22Rv1 (cell line): ENCODE measurements around the gene SRPK1.

Source experiments
- H3K27ac ChIP-seq: fragments of 450-650 bp; 2 replicates; pipeline ENCODE4 v1.5.1; 2017
- ZFX ChIP-seq: fragments of 450-650 bp; IDR thresholded peaks from 2 replicates; pipeline ENCODE4 v1.6.1; 2017; ENCODE audit warnings: antibody characterized with exemption, borderline replicate concordance
- TF ChIP-seq, protein P1 (sequence below): fragments of 450-650 bp; IDR thresholded peaks from 2 replicates; pipeline ENCODE4 v1.5.1; 2017; ENCODE audit warnings: mild to moderate bottlenecking

SRPK1 gene

DNA sequence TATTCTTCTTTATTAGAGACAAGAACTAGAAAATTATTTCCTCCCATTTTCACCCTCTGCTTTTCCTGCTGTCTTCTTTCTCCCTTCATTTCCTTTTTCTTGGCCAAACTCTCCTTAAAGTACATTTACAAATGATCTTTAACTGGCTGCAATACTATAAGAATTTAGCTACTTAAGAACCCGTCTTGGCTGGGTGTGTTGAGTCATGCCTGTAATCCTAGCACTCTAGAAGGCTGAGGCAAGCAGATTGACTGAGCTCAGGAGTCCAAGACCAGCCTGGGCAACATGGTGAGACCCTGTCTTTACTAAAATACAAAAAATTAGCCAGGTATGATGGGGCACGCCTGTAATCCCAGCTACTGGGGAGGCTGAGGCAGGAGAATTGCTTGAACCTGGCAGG is 39.3 kb upstream of the SRPK1 start:
- H3K27ac ChIP-seq: no peak overlapping the region
- TF ChIP-seq, protein P1, sequence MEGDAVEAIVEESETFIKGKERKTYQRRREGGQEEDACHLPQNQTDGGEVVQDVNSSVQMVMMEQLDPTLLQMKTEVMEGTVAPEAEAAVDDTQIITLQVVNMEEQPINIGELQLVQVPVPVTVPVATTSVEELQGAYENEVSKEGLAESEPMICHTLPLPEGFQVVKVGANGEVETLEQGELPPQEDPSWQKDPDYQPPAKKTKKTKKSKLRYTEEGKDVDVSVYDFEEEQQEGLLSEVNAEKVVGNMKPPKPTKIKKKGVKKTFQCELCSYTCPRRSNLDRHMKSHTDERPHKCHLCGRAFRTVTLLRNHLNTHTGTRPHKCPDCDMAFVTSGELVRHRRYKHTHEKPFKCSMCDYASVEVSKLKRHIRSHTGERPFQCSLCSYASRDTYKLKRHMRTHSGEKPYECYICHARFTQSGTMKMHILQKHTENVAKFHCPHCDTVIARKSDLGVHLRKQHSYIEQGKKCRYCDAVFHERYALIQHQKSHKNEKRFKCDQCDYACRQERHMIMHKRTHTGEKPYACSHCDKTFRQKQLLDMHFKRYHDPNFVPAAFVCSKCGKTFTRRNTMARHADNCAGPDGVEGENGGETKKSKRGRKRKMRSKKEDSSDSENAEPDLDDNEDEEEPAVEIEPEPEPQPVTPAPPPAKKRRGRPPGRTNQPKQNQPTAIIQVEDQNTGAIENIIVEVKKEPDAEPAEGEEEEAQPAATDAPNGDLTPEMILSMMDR: no peak
- TF ChIP-seq ZFX: no peak

DNA sequence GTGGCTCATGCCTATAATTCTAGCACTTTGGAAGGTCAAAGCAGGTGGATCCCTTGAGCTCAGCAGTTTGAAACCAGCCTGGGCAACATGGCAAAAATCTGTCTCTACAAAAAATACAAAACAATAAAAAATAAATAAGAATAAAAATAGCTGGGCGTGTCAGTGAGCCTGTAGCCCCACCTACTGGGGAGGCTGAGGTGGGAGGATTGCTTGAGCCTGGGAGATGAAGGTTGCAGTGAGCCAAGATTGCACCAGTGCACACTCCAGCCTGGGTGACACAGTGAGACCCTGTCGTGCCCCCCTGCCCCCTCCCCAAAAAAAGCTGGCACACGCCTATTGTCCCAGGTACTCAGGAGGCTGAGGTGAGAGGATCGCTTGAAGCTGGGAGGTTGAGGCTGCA is 35.1 kb upstream of the SRPK1 start:
- no peak for TF ChIP-seq ZFX
- TF ChIP-seq, protein P1: peak; percentile 60

DNA sequence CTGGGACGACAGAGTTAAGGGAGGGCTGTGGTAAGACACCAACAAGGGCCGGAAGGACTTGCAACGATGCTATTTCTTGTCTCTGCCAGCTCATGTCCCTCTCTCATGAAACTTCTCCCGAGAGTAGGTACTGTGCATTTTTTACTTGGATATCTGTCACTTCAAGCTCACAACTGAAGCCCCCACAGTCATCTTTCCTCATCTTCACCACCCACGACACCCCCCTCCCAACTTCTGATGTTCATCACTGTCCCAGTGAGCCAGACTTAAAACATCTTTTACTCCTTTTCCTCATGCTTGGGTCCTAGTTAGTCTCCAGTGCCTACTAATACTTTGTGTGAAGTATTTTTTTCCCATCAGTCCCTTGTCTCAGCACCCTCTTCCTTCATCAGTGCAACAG is 34.6 kb upstream of the SRPK1 start:
- TF ChIP-seq ZFX: no peak
- no peak overlapping the region for H3K27ac ChIP-seq

More for the DNA sequence above, 35.1 kb upstream of the SRPK1 start:
- H3K27ac ChIP-seq: no peak overlapping the region

DNA sequence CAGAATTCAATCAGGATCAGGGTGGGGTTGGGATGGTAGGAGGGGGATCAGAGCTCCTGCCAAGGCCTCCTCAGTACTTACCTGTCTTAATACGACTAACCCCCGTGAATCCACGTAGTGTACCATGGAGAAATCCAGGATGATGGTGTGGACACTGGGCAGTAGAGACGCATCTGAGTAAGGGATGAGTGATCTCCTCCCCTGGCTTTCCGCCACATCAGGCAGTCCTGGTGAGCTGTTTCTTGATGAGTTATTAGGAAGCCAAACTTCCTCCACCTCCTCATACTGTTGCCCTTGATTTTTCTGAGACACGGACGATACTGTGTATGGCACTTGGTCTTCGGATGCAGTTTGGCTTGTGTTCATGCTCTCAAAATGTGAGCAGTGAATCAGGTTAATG is 34.2 kb upstream of the SRPK1 start:
- TF ChIP-seq, protein P1: no peak
- no peak for TF ChIP-seq ZFX
- no peak overlapping the region for H3K27ac ChIP-seq

DNA sequence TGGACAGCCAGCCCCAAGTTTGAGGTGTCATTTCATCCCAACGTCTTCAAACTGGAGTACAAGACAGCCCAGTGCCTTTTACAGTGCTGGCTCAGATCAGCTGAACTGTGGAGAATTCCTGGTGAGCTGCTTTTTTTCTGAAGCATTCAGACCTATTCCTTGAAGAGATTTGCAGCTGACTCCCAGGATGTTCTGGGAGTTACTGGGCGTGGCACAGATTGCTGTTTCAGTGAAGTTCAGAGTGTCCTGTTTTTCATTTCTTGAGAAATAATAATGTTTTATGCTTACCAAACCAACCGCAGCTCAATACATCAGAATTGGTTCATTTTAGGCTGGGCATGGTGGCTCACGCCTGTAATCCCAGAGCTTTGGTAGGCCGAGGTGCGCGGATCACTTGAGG is 33.4 kb upstream of the SRPK1 start:
- no peak overlapping the region for H3K27ac ChIP-seq
- TF ChIP-seq, protein P1: no peak
- TF ChIP-seq ZFX: no peak

DNA sequence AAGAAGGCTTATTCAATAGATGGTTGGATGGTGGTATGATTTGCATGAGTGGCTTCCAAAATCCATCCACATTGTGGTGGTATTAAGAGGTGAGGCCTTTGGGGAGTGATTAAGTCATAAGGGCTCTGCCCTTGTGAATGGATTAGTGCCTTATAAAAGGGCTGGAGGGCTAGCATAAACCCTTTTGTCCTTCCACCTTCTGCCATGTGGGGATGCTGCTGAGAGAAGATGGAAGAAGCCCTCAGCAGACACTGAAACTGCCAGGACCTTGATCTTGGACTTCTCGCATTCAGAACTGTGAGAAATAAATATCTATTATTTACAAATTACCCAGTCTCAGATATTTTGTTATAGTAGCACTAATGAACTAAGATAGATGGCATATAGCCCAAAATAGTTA is 27.8 kb upstream of the SRPK1 start:
- TF ChIP-seq, protein P1: peak; percentile 35
- TF ChIP-seq ZFX: no peak
- no peak overlapping the region for H3K27ac ChIP-seq

DNA sequence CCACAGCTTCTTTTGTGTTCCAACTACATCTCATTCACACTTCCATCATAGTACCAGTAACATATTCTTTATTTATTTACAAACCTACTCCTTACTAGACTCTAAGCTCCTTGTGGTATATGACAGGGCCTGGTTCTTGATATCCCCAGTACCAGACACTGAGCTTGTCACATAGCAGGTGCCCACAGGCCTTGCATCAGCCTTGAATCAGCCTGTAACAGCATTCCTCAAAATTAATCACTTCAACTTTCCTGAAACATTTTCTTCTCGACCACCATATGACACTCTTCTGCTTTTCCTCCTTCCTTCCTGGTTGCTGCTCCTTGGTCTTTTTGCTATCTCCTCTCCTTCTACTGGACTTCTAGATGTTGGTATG is 24.7 kb upstream of the SRPK1 start:
- no peak overlapping the region for H3K27ac ChIP-seq
- TF ChIP-seq ZFX: no peak
- TF ChIP-seq, protein P1: no peak

DNA sequence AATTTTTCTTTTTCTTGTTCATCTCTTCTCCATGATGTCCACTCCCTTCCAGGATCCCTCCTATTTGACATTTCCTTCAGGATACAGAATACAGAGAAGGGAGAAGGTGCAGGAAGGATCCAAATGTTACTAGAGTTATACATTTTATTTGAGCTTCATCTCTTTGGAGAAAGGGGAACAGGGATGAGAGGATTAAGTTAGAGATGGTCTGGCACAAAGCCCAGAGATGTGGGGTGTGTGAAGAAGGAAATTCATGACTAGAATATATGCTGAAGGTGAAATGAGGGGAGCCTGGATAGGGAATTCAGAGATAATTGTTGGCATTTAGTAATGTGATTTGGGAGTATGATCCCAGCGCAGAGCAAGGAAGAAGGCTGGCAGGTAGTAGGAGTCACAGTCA is 22.5 kb upstream of the SRPK1 start:
- TF ChIP-seq ZFX: no peak
- H3K27ac ChIP-seq: no peak overlapping the region
